Stimulated activated CD8-positive, alpha-beta memory T cell treated with anti-CD3 and anti-CD28 coated beads, Interleukin-7, amount 100 ng/mL, for 48 hours (primary cell): ENCODE measurements around the gene VIPR2.

Experiments used
- DNase-seq, 2 donors: peaks; one replicate each; pipeline ENCODE4 v3.0.0-alpha.2; 2020; ENCODE audit warnings: low read depth in 1 of 2; ENCODE audit errors: extremely low read depth in 1 of 2

VIPR2 gene

DNA sequence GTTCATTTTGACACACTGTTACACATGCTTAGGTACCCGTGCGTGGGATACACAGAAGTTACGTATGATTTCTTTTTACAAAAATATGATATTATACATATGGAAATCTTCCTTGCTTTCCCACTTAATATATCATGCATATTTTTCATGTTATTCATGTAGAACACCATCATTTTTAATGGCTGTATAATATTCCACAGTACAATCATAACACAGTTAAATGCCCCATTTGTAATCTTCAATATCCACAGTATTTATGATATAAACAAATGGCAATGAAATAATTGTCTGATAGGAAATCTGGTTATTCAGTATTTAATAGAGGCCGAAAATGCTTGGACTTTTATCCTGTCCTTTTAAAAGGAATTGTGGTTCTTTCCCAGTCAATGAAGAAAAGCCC is 23.2 kb downstream of the VIPR2 start:
- DNase-seq = no peak

DNA sequence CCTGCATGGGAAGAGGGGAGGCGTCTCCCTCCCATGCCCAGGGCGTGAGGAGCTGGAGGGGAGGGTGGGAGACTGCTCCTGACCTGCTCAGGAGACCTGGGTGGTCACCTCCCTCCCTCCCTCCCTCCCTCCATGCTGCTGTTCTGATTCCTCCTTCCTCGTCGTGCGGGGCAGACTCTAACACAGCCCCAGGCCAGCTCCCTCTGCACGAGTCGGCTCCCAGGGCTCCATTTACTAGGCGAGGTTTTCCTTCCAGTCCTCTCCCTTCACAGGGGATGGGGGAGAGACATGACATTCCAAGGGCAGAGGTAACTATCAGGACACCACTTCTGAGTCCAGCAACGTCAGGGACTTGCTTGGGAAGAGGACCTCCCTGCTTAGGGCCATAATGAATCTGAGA is 23.6 kb downstream of the VIPR2 start:
- DNase-seq = no peak

DNA sequence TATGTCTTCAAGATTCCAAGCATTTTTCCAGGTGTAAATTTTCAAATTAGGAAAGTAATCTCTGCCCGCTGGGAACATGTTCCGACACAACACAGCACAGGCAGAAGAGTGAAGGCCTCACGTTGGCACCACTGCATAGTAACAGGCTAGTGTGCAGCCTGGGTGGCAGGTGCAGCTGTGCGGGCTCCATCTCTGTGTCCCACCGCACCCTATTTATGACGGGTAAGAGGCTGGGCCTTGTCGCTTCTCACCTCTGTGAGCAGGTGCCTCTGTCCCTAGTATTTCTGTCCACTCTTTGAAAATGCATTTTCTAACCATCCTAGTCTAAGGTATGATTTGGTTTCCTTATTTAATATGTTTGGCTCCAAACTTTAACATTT is 24.1 kb downstream of the VIPR2 start:
- no peak for DNase-seq

DNA sequence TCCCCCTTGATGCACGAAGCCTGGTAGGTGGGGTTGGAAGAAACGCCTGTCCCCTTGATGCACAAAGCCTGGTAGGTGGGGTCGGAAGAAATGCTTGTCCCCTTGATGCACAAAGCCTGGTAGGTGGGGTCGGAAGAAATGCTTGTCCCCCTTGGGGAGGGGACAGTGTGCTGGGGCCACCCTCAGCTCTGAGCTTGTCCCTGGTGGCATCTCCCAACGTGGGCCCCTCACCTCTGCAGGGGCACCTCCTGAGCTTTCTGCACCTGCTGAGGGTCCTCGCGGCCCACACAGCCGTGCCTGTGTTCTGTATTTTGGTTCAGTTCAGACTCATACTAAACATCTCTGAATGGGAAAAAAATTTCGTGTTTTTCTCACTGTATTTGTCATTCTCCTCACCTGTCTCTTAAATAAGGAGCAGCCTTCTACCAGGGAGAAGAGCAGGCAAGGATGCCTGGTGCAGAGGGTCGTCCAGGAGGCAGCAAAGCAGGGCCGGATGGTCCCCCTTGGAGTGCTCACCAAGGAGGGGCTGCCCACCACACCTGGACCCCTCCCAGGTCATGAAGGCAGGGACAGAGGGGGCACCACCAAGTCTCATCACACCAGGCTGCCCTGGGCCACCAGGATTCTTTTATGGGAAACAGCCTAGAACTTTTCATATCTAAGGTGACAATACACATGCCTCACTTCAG is 24.7 kb downstream of the VIPR2 start:
- DNase-seq = no peak

GRCh38 chr7:159119026-159119741 is 25.5 kb downstream of the VIPR2 start:
- DNase-seq = no peak

- no peak for DNase-seq
Measured at GRCh38 chr7:159118623-159119022, 26.0 kb downstream of the VIPR2 start.

DNA sequence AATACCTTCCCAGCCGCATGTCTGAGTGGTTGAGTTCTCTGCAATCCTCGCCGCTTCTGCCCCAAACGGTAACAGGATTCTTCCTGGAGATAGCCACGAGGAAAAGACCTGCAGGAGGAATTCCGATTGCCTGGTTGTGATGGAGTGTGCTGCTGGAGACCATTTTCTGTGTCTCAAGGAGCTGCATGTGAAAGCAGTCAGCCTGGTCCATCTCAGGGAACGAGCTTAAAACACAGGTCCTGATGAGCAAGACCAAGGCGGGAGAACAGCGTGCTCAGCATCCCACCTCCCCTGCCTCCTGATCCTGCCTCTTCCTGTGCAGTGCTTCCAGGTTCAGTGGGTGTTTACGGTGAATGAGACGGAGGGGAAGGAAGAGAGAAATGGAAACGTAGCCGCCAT is 26.5 kb downstream of the VIPR2 start:
- no peak for DNase-seq

DNA sequence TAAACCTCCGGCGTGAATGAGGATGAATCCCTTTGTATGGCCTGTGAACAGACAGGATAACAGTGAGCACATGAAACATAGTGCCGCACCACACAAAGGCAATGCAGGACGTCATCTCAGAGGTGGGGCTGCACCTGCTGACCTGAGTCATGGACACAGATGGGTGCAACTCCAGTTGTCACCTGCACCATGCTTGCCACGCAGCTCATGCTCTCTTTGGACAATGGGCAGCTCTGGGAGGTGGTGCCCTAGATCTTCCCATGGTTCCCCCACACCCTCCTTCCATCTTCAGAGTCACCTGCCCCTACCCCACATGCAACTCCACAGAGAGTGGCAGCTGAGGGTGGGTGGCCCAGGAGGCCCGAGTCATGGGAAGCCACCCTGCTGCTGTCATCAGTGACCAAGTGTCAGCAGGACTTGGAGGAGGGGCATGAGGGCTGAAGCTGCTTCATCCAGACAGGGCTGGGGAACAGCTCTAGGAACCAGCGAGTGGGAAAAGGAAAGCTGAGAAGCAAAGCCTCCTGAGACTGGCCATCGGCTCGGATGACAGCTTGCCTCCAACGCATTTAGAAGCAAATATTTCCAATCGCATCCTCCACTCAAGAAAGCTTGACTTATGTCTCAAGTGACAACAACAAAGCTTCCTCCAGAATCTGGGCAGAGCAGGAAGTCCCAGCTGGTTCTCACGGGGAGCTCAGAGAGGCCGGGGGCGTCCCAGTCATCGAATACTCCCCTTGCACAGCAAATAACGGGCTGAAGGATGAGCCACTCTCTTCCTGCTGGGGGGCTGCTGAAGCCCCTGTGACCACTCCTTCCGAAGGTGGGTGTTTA is 27.1 kb downstream of the VIPR2 start:
- DNase-seq = no peak

- DNase-seq = no peak
Measured at GRCh38 chr7:159116581-159117339, 27.9 kb downstream of the VIPR2 start.

- DNase-seq = no peak
Measured at GRCh38 chr7:159115601-159116501, 28.8 kb downstream of the VIPR2 start.

DNA sequence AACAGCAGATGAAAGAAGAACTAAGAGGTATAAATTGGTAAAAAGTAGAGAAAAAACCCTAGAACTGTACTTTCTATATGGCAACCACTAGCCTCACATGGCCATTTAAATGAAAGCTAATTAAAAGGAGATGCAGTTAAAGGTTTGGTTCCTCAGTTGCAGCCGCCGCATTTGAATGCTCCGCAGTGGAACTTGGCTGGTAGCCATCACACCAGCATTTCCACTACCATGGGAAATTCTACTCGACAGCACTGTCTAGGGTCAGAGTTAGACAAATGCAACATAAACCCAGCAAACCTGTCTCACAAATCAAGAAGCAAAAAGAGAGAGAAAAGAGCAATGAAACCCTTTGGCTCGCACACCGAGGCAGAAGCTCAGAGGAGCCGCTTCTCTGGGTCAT is 29.7 kb downstream of the VIPR2 start:
- no peak for DNase-seq

GRCh38 chr7:159114096-159114495 is 30.6 kb downstream of the VIPR2 start:
- no peak for DNase-seq

DNA sequence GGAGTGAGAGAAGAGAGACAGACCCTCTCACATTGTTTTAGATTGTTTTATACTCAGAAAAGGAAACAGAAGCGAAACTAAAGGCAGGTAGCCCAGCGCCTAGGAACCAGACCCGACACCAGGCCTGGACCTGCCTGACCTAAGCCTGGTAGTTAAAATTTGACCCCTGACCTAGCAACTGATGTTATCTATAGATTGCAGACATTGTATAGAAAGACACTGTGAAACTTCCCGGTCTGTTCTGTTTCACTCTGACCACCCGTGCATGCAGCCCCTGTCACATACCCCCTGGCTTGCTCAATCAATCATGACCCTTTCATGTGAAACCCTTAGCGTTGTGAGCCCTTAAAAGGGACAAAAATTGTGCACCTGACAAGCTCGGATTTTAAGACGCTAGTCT is 31.6 kb downstream of the VIPR2 start:
- DNase-seq = no peak

- DNase-seq = no peak
Measured at GRCh38 chr7:159112136-159113011, 32.3 kb downstream of the VIPR2 start.

GRCh38 chr7:159109653-159110035 is 35.0 kb downstream of the VIPR2 start:
- no peak for DNase-seq

GRCh38 chr7:159108941-159109652 is 35.6 kb downstream of the VIPR2 start:
- DNase-seq = no peak

- DNase-seq = no peak
Measured at GRCh38 chr7:159108491-159108890, 36.2 kb downstream of the VIPR2 start.

- no peak for DNase-seq
Measured at GRCh38 chr7:159107161-159107892, 37.3 kb downstream of the VIPR2 start.
